RWPE1 (cell line): ENCODE data around the gene RAB11FIP4.

ENCODE experiments used
- CTCF ChIA-PET: fragments of 350-600 bp; sonication (Branson Sonifier 250); formaldehyde crosslinking; extraction: SDS; loops from one replicate; lab custom pipeline; 2021; lab: Yijun Ruan, JAX
- POLR2A ChIA-PET: fragments of 400-600 bp; formaldehyde crosslinking; extraction: SDS; loops from one replicate; lab custom pipeline; 2020; ENCODE audit warnings: antibody characterized with exemption; ENCODE audit not compliant: low non-redundant PET; lab: Yijun Ruan, JAX
- DNase-seq: peaks from one replicate; pipeline ENCODE4 v3.0.0; 2012; ENCODE audit warnings: low spot score
- H3K27ac ChIP-seq: fragments of 450-650 bp; 2 replicates; pipeline ENCODE4 v1.5.1; 2017
- CTCF ChIP-seq: fragments of 450-650 bp; conservative IDR thresholded peaks from 2 replicates; pipeline ENCODE4 v1.5.1; 2017; ENCODE audit warnings: low read depth, mild to moderate bottlenecking

Gene RAB11FIP4

GRCh38 chr17:31431098-31431851, 39.8 kb downstream of the RAB11FIP4 start:
- no peak for DNase-seq
- TF ChIP-seq CTCF: no peak
- ChIA-PET POLR2A (interaction anchor here (0.6 kb wide), 1 partner anchor 9 kb away, joined by 3 read pairs; no protein-coding TSS in a partner anchor), CTCF (interaction anchor here (0.6 kb wide), 1 partner anchor 29 kb away, joined by 3 read pairs; no protein-coding TSS in a partner anchor)
- no peak overlapping the region for H3K27ac ChIP-seq

GRCh38 chr17:31431852-31432658, 40.6 kb downstream of the RAB11FIP4 start:
- DNase-seq: no peak
- no peak for TF ChIP-seq CTCF
- POLR2A ChIA-PET: interaction anchor here (0.6 kb wide), 1 partner anchor 8 kb away, joined by 3 read pairs; no protein-coding TSS in a partner anchor
- CTCF ChIA-PET: interaction anchor here (0.7 kb wide), 1 partner anchor 362 kb away, joined by 3 read pairs; no protein-coding TSS in a partner anchor
- H3K27ac ChIP-seq: no peak overlapping the region

- H3K27ac ChIP-seq: no peak overlapping the region
- TF ChIP-seq CTCF: no peak
- POLR2A ChIA-PET: no interaction called here
- CTCF ChIA-PET: no interaction called here
- DNase-seq: no peak
These were observed 41.8 kb downstream of the RAB11FIP4 start for GRCh38 chr17:31433091-31433790.

GRCh38 chr17:31433811-31434726, 42.6 kb downstream of the RAB11FIP4 start:
- CTCF ChIA-PET: no interaction called here
- no peak overlapping the region for H3K27ac ChIP-seq
- POLR2A ChIA-PET: no interaction called here
- TF ChIP-seq CTCF: no peak
- DNase-seq: no peak

DNA sequence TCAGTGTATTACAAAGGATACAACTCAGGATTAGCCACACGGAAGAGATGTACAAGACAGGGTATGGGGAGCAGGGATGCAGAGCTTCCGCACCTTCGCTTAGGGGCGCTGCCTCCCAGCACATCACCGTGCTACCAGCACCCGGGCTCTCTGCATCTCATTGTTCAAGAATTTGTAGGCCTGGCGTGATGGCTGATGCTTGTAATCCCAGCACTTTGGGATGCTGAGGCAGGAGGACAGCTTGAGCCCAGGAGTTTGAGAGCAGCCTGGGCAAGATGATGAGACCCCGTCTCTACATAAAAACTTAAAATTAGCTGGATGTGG, 43.2 kb downstream of the RAB11FIP4 start:
- ChIA-PET CTCF (no interaction called here), POLR2A (no interaction called here)
- no peak overlapping the region for H3K27ac ChIP-seq
- no peak for DNase-seq
- TF ChIP-seq CTCF: no peak
